ENCODE data around the gene OBSCN.

The OBSCN gene

DNA sequence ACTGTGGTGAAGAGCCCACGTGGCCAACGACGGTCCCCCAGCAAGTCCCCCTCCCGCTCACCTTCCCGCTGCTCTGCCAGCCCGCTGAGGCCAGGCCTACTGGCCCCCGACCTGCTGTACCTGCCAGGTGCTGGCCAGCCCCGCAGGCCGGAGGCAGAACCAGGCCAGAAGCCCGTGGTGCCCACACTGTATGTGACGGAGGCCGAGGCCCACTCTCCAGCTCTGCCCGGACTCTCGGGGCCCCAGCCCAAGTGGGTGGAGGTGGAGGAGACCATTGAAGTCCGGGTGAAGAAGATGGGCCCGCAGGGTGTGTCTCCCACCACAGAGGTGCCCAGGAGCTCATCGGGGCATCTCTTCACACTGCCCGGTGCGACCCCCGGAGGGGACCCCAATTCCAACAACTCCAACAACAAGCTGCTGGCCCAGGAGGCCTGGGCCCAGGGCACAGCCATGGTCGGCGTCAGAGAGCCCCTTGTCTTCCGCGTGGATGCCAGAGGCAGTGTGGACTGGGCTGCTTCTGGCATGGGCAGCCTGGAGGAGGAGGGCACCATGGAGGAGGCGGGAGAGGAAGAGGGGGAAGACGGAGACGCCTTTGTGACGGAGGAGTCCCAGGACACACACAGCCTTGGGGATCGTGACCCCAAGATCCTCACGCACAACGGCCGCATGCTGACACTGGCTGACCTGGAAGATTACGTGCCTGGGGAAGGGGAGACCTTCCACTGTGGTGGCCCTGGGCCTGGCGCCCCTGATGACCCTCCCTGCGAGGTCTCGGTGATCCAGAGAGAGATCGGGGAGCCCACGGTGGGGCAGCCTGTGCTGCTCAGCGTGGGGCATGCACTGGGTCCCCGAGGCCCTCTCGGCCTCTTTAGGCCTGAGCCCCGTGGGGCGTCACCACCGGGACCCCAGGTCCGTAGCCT lies 152.0 kb downstream of the OBSCN start:
- H3K9me3 ChIP-seq (ENCODE audit: control insufficient read depth, insufficient read depth, low read length) = no peaks in the 10 kb centered on the region
- no peaks in the 10 kb centered on the region for H3K4me1 ChIP-seq (ENCODE audit: insufficient read depth, low read length)
- H3K9ac ChIP-seq (ENCODE audit: low read depth, low read length) = no peak overlapping the region
- no peaks in the 10 kb centered on the region for H3K36me3 ChIP-seq (ENCODE audit: insufficient read depth, low read length)

DNA sequence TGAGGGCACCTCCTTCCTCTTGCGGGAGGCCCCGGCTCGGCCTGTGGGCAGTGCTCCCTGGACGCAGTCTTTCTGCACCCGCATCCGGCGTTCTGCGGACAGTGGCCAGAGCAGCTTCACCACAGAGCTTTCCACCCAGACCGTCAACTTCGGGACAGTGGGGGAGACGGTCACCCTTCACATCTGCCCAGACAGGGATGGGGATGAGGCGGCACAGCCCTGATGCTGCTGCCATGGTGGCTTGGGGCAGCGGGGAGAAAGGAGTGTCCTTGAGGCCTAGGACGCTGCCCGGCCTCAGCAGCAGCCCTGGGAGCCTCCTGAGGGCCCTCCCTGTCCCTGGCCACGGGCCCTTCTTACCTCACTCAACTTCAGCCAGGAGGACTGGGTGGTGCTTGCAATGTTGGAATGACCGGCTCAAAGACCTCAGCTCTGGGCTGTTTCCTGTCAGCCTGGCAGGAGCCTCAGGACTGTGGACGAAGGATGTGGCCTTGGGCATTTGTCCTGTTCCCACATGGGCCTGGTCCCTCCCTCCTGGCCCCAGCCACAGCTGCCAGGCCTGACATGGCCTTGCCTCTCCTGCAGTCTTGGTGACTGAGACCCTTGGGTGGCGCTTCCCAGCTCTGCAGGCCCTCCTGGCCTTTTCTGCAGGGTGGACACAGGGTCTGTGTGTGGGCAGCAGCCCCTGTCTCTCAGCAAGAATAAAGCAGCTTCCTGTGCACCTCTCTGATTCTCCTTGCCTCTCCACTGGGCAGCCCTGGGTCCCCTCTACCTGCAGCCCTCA lies 152.9 kb downstream of the OBSCN start:
- no peaks in the 10 kb centered on the region for H3K36me3 ChIP-seq (ENCODE audit: insufficient read depth, low read length)
- H3K9me3 ChIP-seq (ENCODE audit: control insufficient read depth, insufficient read depth, low read length) = no peaks in the 10 kb centered on the region
- no peaks in the 10 kb centered on the region for H3K4me1 ChIP-seq (ENCODE audit: insufficient read depth, low read length)
- H3K9ac ChIP-seq (ENCODE audit: low read depth, low read length) = no peak overlapping the region

DNA sequence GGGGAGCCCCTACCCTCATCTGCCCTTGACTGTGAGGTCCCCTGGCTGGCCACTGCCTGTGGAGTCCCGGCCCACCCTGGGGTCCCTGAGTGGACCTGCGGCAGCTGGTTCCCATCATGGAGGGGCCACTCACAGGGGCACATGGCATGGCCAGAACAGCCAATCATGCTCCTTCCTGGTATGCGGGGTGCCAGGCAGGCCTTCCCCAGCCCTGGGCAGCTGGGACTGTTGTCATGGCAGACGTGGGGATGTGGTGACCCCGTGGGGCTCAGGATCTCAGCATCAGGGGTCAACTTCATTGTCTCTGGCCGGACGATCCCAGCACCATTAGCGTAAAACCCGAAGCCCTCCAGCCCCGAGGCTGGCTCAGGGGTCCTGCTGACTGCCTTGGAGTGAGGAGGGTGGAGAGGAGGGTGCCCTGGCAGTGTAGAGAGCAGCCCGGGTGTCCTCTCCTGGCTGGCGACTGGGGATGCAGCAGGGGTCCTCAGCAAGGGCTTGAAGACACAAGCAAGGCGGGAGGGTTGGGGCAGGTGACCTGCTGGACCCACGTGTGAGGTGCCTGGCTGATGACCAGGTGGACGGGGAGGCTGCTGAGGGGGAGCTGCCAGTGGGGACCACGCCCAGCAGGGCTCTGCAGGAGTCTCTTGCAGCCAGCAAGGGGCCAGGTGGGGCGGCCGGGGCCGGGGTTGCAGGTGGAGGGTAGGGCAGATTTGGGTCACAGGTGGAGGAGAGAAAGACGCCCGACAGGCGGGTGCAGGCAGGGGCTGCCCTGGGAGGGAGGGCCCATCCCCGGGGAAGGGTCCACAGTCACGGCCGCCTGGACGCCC lies 153.7 kb downstream of the OBSCN start:
- H3K9ac ChIP-seq (ENCODE audit: low read depth, low read length) = no peak overlapping the region
- no peaks in the 10 kb centered on the region for H3K4me1 ChIP-seq (ENCODE audit: insufficient read depth, low read length)
- H3K36me3 ChIP-seq (ENCODE audit: insufficient read depth, low read length) = no peaks in the 10 kb centered on the region
- H3K9me3 ChIP-seq (ENCODE audit: control insufficient read depth, insufficient read depth, low read length) = no peaks in the 10 kb centered on the region

DNA sequence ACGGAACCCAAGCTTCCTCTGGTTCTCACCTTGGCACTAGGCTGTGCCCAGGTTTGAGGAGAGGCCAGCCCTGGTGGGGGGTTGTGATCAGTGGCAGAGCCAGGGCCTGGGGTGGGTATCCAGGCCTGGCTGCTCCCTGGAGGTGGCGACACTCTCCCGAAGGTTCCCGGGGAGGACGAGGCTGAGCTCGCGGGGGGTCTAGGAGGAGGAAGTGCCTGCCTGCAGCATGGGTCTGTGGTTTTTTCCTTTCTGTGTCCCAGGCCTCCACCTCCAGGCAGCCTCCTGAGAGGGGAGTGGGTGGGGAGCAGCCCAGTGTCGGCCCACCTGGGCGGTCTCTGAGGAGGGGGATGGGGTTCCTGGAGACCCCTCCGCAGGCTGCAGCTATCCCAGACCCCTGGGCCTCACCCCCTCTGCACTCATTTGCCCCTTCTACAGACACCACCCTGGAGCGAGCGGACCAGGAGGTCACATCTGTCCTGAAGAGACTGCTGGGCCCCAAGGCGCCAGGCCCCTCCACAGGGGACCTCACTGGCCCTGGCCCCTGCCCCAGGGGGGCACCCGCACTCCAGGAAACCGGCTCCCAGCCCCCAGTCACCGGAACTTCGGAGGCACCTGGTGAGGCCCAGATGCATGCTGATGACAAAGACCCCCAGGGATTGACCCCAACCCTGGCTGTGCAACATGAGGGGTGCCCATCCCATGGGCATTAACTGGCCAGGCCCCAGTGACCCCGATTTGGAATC lies 154.5 kb downstream of the OBSCN start:
- H3K9ac ChIP-seq (ENCODE audit: low read depth, low read length) = no peak overlapping the region
- H3K9me3 ChIP-seq (ENCODE audit: control insufficient read depth, insufficient read depth, low read length) = no peaks in the 10 kb centered on the region
- H3K4me1 ChIP-seq (ENCODE audit: insufficient read depth, low read length) = no peaks in the 10 kb centered on the region
- H3K36me3 ChIP-seq (ENCODE audit: insufficient read depth, low read length) = no peaks in the 10 kb centered on the region

DNA sequence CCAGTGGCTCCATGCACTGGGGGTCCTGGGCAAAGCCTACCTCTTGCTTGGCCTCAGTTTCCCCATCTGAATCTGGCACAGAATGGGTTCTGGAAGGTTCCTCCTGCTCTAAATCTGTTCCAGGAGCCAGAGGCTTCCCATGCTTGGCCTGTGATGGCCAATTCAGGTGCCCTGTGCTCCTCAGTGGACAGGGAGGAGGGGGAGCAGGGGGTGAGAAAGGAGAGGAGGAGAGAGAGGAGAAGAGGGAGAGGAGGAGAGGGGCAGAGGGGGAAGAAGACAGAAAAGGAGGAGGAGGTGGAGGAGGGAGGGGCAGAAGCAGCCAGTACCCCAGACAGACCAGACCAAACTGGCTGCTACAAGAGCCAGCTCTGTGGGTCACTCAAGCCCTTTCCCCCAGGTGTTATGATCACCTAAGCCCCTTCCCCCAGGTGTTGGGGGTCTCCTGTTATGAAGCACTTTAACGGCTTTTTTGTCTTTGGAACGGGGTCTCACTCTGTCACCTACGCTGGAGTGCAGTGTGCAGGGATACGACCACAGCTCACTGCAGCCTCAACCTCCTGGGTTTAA lies 155.1 kb downstream of the OBSCN start:
- H3K9me3 ChIP-seq (ENCODE audit: control insufficient read depth, insufficient read depth, low read length) = no peaks in the 10 kb centered on the region
- H3K36me3 ChIP-seq (ENCODE audit: insufficient read depth, low read length) = no peaks in the 10 kb centered on the region
- no peaks in the 10 kb centered on the region for H3K4me1 ChIP-seq (ENCODE audit: insufficient read depth, low read length)
- H3K9ac ChIP-seq (ENCODE audit: low read depth, low read length) = no peak overlapping the region

DNA sequence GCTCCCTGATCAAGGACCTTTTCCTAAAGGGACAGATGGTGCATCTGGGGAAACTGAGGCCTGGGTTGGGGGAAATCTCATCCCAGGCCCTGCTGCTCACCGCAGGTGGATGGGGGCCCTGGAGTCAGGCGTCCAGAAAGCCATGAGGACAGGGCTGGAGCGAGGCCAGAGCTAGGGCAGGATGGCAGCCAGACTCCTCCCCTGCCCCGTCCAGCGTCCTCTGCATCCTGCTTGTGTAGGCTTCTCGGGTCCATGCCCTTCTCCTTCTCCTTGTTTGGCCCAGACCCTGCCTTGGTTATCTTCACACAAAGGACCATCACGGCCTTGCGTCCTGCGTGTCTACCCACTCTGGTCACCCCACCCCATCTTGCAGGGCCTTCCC lies 155.8 kb downstream of the OBSCN start:
- Histone ChIP-seq H3K36me3 (ENCODE audit: insufficient read depth, low read length) (no peaks in the 10 kb centered on the region), H3K9me3 (ENCODE audit: control insufficient read depth, insufficient read depth, low read length) (no peaks in the 10 kb centered on the region), H3K4me1 (ENCODE audit: insufficient read depth, low read length) (no peaks in the 10 kb centered on the region), H3K9ac (ENCODE audit: low read depth, low read length) (no peak overlapping the region)

DNA sequence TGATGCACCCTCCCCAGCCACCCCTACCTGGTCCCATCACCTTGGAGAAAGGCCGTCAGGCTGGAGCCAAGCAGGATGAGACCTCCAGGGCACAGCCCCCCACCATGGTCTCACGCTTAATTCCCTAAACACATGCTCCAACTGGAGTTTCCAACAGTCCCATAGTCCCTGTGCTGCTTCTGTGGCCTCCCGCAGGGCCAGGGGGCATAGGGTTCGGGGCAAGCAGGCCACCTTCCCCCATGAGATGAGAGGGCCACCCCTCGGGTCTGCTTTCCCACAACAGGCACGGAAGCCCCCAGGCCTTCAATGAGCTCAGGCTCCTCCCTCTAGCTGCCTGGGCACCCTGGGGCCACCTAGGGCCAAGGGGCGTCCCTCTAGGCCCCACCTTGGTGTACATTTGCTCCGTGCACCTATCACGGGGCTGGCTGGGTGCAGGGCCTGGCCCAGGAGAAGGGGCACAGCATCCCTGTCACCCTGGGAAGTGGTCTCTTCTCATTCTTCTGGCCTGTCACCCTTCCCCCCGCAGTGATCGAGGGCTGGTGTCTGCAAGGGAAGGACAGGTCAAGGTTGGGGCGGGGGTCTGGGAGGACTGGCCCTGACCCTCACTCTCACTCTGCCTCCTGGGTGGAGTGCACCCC lies 156.3 kb downstream of the OBSCN start:
- H3K36me3 ChIP-seq (ENCODE audit: insufficient read depth, low read length) = no peaks in the 10 kb centered on the region
- no peak overlapping the region for H3K9ac ChIP-seq (ENCODE audit: low read depth, low read length)
- H3K4me1 ChIP-seq (ENCODE audit: insufficient read depth, low read length) = no peaks in the 10 kb centered on the region
- no peaks in the 10 kb centered on the region for H3K9me3 ChIP-seq (ENCODE audit: control insufficient read depth, insufficient read depth, low read length)

DNA sequence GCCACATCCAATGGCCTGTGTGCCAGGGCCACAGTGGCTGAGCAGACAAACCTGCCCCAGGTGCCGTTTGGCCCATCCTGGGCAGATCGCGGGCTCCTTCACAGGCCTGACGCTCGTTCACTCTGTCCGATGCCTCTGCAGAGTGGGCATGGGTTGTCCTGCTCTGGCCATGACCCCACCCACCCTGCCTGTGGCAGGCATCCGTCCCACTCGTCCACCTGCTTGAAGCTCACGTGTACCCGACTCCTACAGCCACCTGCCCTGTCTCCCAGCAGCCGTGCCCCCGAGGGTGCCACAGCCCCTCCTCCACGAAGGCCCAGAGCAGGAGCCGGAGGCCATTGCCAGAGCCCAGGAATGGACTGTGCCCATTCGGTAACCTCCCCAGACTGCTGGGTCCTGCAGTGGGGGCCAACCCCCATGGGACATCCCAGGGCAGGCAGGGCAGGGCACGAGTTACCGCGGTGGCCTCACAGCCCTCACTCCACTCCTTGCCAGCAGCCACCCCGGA lies 156.9 kb downstream of the OBSCN start:
- Histone ChIP-seq H3K9me3 (ENCODE audit: control insufficient read depth, insufficient read depth, low read length) (no peaks in the 10 kb centered on the region), H3K4me1 (ENCODE audit: insufficient read depth, low read length) (no peaks in the 10 kb centered on the region), H3K9ac (ENCODE audit: low read depth, low read length) (no peak overlapping the region), H3K36me3 (ENCODE audit: insufficient read depth, low read length) (no peaks in the 10 kb centered on the region)

DNA sequence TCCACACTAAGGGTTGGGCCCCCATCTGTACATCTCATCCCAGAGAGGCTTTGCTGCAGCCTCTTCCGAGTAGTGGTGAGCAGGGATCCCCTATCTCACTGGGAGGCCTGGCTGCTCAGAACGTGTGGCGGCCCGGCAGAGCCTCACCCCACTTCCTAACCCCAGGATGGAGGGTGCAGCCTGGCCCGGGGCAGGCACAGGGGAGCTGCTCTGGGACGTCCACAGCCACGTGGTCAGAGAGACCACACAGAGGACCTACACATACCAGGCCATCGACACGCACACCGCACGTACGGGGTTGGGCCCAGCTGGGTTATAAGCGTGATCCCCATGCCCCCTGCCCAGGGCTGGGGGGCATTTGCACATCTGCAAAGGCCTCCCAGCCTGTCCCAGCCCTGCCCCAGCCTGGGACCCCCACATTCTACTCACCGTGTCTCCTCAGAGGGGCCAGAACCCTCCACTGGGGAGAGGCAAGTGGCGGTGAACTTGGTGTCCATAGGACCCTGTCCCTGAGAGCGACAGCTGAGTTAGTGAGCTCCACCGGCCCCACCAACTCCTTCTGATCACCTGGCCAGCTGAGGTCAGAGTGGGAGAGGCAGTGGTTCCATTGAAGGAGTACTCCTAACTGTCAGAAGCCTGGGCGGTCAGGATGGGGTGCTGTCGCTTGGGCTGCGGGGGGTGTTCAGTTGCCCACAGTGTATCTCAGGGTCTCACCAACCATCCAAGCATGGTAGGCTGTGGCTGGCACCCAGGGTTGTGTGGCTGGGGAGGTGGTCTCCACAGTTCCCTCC lies 157.6 kb downstream of the OBSCN start:
- Histone ChIP-seq H3K4me1 (ENCODE audit: insufficient read depth, low read length) (no peaks in the 10 kb centered on the region), H3K9ac (ENCODE audit: low read depth, low read length) (no peak overlapping the region), H3K36me3 (ENCODE audit: insufficient read depth, low read length) (no peaks in the 10 kb centered on the region), H3K9me3 (ENCODE audit: control insufficient read depth, insufficient read depth, low read length) (no peaks in the 10 kb centered on the region)

DNA sequence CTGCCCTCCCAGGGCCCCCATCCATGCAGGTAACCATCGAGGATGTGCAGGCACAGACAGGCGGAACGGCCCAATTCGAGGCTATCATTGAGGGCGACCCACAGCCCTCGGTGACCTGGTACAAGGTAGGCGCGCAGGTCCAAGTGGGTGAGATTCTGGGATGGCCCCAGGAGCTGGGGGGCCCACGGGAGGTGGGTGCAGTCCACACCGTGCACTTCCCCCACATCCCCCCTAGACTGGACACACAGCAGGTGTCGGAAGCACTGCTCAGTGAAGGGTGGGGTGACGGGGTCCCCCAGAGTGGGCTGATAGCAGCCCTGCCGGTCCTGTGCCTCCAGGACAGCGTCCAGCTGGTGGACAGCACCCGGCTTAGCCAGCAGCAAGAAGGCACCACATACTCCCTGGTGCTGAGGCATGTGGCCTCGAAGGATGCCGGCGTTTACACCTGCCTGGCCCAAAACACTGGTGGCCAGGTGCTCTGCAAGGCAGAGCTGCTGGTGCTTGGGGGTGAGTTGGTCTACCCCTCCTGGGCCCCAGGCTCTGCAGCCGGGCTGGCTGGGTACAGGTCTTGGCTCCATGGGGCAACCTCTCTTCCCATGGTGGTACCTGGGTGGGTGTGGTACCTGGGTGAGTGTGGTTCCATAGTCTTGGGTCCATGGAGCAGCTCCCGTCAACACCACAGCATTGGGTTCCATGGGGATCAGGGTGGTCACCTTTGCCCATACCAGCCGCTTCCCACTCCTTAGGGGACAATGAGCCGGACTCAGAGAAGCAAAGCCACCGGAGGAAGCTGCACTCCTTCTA lies 158.4 kb downstream of the OBSCN start:
- no peak overlapping the region for H3K9ac ChIP-seq (ENCODE audit: low read depth, low read length)
- H3K36me3 ChIP-seq (ENCODE audit: insufficient read depth, low read length) = no peaks in the 10 kb centered on the region
- no peaks in the 10 kb centered on the region for H3K9me3 ChIP-seq (ENCODE audit: control insufficient read depth, insufficient read depth, low read length)
- no peaks in the 10 kb centered on the region for H3K4me1 ChIP-seq (ENCODE audit: insufficient read depth, low read length)

DNA sequence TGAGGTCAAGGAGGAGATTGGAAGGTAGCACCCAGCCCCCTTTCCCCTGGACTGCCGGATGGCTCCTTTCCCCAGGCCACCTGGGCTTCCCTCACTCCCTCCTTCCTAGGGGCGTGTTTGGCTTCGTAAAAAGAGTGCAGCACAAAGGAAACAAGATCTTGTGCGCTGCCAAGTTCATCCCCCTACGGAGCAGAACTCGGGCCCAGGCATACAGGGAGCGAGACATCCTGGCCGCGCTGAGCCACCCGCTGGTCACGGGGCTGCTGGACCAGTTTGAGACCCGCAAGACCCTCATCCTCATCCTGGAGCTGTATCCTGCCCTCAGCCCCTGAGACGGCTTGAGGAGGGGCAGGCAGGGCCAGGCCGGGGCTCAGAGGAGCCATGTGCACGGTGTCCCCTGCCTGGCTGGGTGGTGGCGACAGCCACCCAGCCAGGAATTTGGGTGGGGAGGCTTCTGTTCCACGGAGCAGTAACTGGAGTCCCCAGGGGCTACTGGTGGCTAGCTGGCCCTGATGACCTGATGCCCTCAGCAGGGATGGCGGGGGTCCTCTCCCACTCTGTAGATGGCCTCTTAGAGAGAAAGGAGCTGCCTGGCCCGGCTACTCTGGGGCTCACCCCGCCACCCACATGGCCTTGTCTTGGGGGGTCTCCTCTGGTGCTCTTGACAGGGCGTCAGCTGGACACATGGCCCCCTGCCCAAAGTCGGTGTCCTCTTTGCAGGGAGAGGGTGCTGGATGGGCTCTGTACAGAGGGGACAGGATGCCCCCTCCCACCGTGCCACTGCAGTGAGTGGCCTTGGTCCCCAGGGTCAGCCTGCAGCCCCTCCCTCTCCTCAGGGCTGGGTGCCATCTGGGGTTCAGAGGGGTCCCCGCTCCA lies 159.3 kb downstream of the OBSCN start:
- no peaks in the 10 kb centered on the region for H3K36me3 ChIP-seq (ENCODE audit: insufficient read depth, low read length)
- H3K4me1 ChIP-seq (ENCODE audit: insufficient read depth, low read length) = no peaks in the 10 kb centered on the region
- no peaks in the 10 kb centered on the region for H3K9me3 ChIP-seq (ENCODE audit: control insufficient read depth, insufficient read depth, low read length)
- H3K9ac ChIP-seq (ENCODE audit: low read depth, low read length) = no peak overlapping the region
